ENCODE measurements around the gene SDCCAG8.

DNA sequence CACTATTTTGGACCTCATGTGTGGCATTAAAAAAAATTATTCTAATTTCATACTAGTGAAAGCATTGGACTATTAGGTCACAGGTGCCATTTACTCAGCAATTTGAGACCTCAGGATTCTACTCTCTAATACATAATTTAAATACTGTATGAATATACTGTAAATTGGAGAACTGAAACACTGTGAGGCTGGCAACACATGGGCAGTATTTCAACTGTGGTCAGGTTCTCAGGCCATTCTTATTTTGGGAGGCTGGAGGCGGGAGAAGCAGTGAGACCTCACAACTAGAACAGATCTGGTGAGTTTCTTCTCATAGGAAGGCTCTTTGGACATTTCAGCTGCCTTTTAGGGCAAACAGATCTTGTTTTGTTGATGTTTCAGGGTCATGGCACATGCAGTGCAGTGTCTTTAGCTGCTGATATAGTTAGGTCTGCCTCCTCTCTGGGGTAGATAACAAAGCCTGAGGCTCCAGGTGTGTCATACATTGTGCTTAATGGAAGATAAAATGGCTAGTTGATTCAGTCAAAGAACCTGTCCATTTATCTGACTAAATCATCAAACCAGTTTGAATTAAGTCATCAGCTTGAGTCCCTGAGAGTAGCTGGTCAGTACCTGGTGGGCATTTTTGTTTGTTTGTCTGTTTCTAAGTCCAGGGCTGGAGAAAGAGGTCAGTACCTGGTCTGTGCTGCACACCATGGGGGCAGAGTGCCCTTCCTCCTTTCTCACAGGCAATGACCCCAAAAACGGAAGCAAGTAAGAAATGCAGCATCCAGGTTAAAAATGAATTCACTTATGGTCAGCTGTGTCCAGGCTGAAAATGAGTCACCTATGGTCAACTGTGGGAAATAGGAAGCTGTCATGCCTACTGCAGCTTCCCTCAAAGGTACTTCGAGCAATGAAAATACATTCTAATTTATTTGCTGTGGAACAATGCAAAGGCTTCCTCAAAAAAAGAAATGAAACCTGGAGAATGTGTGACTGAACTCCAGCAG is 216.2 kb downstream of the SDCCAG8 start:
- TF ChIP-seq, protein P1, sequence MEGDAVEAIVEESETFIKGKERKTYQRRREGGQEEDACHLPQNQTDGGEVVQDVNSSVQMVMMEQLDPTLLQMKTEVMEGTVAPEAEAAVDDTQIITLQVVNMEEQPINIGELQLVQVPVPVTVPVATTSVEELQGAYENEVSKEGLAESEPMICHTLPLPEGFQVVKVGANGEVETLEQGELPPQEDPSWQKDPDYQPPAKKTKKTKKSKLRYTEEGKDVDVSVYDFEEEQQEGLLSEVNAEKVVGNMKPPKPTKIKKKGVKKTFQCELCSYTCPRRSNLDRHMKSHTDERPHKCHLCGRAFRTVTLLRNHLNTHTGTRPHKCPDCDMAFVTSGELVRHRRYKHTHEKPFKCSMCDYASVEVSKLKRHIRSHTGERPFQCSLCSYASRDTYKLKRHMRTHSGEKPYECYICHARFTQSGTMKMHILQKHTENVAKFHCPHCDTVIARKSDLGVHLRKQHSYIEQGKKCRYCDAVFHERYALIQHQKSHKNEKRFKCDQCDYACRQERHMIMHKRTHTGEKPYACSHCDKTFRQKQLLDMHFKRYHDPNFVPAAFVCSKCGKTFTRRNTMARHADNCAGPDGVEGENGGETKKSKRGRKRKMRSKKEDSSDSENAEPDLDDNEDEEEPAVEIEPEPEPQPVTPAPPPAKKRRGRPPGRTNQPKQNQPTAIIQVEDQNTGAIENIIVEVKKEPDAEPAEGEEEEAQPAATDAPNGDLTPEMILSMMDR (conservative IDR thresholded peaks at IDR 0.05): no peak
- TF ChIP-seq ZFX (IDR thresholded peaks at IDR 0.05): no peak

Data from C4-2B (cell line).